Testis (tissue), 2 donors: ENCODE data around the gene ZNF445.

Source experiments
- CTCF ChIP-seq, 3 experiments: fragments of 450-650 bp in 2 of 3; fragments of 200-600 bp in 1 of 3; sonication (generic) in 1 of 3; IDR thresholded peaks; one replicate each; pipeline ENCODE4 v1.5.1; 2016 to 2019; ENCODE audit warnings: antibody characterized with exemption in 3 of 3, mild to moderate bottlenecking in 2 of 3, moderate library complexity in 1 of 3
- POLR2A ChIP-seq: fragments of 450-650 bp; IDR thresholded peaks from one replicate; pipeline ENCODE4 v1.6.1; 2017; ENCODE audit warnings: antibody characterized with exemption, mild to moderate bottlenecking, moderate library complexity

GRCh38 chr3:44400771-44401170 lies 76.7 kb downstream of the ZNF445 start:
- TF ChIP-seq POLR2A = no peak
- TF ChIP-seq CTCF (IDR thresholded peaks at IDR 0.05) = no peak
